ENCODE measurements around the gene SPATA9.

The SPATA9 gene

GRCh38 chr5:95655575-95655974 is 27.2 kb downstream of the SPATA9 start:
- no peak overlapping the region for H2AK5ac ChIP-seq (ENCODE audit: low read length)
- no peak overlapping the region for H3K27ac ChIP-seq (ENCODE audit: low read depth, low read length)
- H3K9ac ChIP-seq (ENCODE audit: low read length) = no peak overlapping the region
- no peak overlapping the region for H3K18ac ChIP-seq (ENCODE audit: low read length)
- no peak overlapping the region for H3K56ac ChIP-seq (ENCODE audit: low read length)
- peak; percentile 65 for DNase-seq
- H3K23ac ChIP-seq (ENCODE audit: low read length) = no peak overlapping the region
- no peak overlapping the region for H3K4me2 ChIP-seq (ENCODE audit: low read length)
- H2BK120ac ChIP-seq (ENCODE audit: low read depth, low read length) = no peak overlapping the region
- no peak overlapping the region for H2BK5ac ChIP-seq (ENCODE audit: low read length)
- H3K36me3 ChIP-seq (ENCODE audit: control insufficient read depth, insufficient read depth, low read length) = no peaks in the 10 kb centered on the region
- H3K79me1 ChIP-seq (ENCODE audit: low read length) = no peaks in the 10 kb centered on the region
- WGBS (ENCODE audit: extremely low coverage, insufficient coverage, low lambda C conversion rate) = no CpG with 5 or more reads among the region's 1 CpG
- H4K8ac ChIP-seq (ENCODE audit: low read depth, low read length) = no peak overlapping the region
- H4K5ac ChIP-seq (ENCODE audit: low read length) = no peak overlapping the region
- H3K27me3 ChIP-seq (ENCODE audit: insufficient read depth, low read length, poor library complexity) = no peaks in the 10 kb centered on the region
- no peaks in the 10 kb centered on the region for H3K79me2 ChIP-seq (ENCODE audit: control insufficient read depth, insufficient read depth, low read length)
- H3K4me3 ChIP-seq (ENCODE audit: low read length) = no peak overlapping the region
- H3K4ac ChIP-seq (ENCODE audit: low read depth, low read length) = no peak overlapping the region
- peak overlapping the region; percentile 36 for H2BK15ac ChIP-seq (replicated peaks; ENCODE audit: low read depth)
- H3K4me1 ChIP-seq (ENCODE audit: control insufficient read depth, low read depth, low read length) = no peaks in the 10 kb centered on the region

- no peak overlapping the region for H3K4me3 ChIP-seq (ENCODE audit: low read length)
- no peak overlapping the region for H3K4me2 ChIP-seq (ENCODE audit: low read length)
- H3K56ac ChIP-seq (ENCODE audit: low read length) = no peak overlapping the region
- no peaks in the 10 kb centered on the region for H3K79me2 ChIP-seq (ENCODE audit: control insufficient read depth, insufficient read depth, low read length)
- H3K4me1 ChIP-seq (ENCODE audit: control insufficient read depth, low read depth, low read length) = no peaks in the 10 kb centered on the region
- no peak overlapping the region for H3K27ac ChIP-seq (ENCODE audit: low read depth, low read length)
- H3K36me3 ChIP-seq (ENCODE audit: control insufficient read depth, insufficient read depth, low read length) = no peaks in the 10 kb centered on the region
- no peak overlapping the region for H2BK120ac ChIP-seq (ENCODE audit: low read depth, low read length)
- no peak overlapping the region for H4K8ac ChIP-seq (ENCODE audit: low read depth, low read length)
- no peaks in the 10 kb centered on the region for H3K27me3 ChIP-seq (ENCODE audit: insufficient read depth, low read length, poor library complexity)
- no peak for DNase-seq
- no peak overlapping the region for H2BK5ac ChIP-seq (ENCODE audit: low read length)
- H3K9ac ChIP-seq (ENCODE audit: low read length) = no peak overlapping the region
- no peak overlapping the region for H2BK15ac ChIP-seq (replicated peaks; ENCODE audit: low read depth)
- H2AK5ac ChIP-seq (ENCODE audit: low read length) = no peak overlapping the region
- H3K18ac ChIP-seq (ENCODE audit: low read length) = no peak overlapping the region
- no peak overlapping the region for H3K4ac ChIP-seq (ENCODE audit: low read depth, low read length)
- no peak overlapping the region for H3K23ac ChIP-seq (ENCODE audit: low read length)
- no peak overlapping the region for H4K5ac ChIP-seq (ENCODE audit: low read length)
- H3K79me1 ChIP-seq (ENCODE audit: low read length) = no peaks in the 10 kb centered on the region
- no CpG with 5 or more reads among the region's 3 CpGs for WGBS (ENCODE audit: extremely low coverage, insufficient coverage, low lambda C conversion rate)
Measured at GRCh38 chr5:95654196-95654595, 28.6 kb downstream of the SPATA9 start.

- no peak overlapping the region for H4K5ac ChIP-seq (ENCODE audit: low read length)
- no peak overlapping the region for H3K4me3 ChIP-seq (ENCODE audit: low read length)
- no peak for DNase-seq
- no peak overlapping the region for H4K8ac ChIP-seq (ENCODE audit: low read depth, low read length)
- H2BK15ac ChIP-seq (replicated peaks; ENCODE audit: low read depth) = no peak overlapping the region
- no peak overlapping the region for H3K4me2 ChIP-seq (ENCODE audit: low read length)
- no peak overlapping the region for H3K23ac ChIP-seq (ENCODE audit: low read length)
- H2AK5ac ChIP-seq (ENCODE audit: low read length) = no peak overlapping the region
- H3K79me1 ChIP-seq (ENCODE audit: low read length) = no peaks in the 10 kb centered on the region
- no peak overlapping the region for H3K4ac ChIP-seq (ENCODE audit: low read depth, low read length)
- no peaks in the 10 kb centered on the region for H3K27me3 ChIP-seq (ENCODE audit: insufficient read depth, low read length, poor library complexity)
- H3K18ac ChIP-seq (ENCODE audit: low read length) = no peak overlapping the region
- no peak overlapping the region for H3K9ac ChIP-seq (ENCODE audit: low read length)
- H3K79me2 ChIP-seq (ENCODE audit: control insufficient read depth, insufficient read depth, low read length) = no peaks in the 10 kb centered on the region
- H3K56ac ChIP-seq (ENCODE audit: low read length) = no peak overlapping the region
- H3K4me1 ChIP-seq (ENCODE audit: control insufficient read depth, low read depth, low read length) = no peaks in the 10 kb centered on the region
- no peaks in the 10 kb centered on the region for H3K36me3 ChIP-seq (ENCODE audit: control insufficient read depth, insufficient read depth, low read length)
- no peak overlapping the region for H2BK5ac ChIP-seq (ENCODE audit: low read length)
- H3K27ac ChIP-seq (ENCODE audit: low read depth, low read length) = no peak overlapping the region
- no peak overlapping the region for H2BK120ac ChIP-seq (ENCODE audit: low read depth, low read length)
- WGBS (ENCODE audit: extremely low coverage, insufficient coverage, low lambda C conversion rate) = no CpG with 5 or more reads among the region's 1 CpG
Measured at GRCh38 chr5:95652849-95653248, 29.9 kb downstream of the SPATA9 start.

- Histone ChIP-seq H3K4me3 (ENCODE audit: low read length) (no peak overlapping the region), H3K56ac (ENCODE audit: low read length) (no peak overlapping the region), H3K27ac (ENCODE audit: low read depth, low read length) (no peak overlapping the region), H3K4me2 (ENCODE audit: low read length) (no peak overlapping the region), H4K8ac (ENCODE audit: low read depth, low read length) (no peak overlapping the region), H2BK120ac (ENCODE audit: low read depth, low read length) (no peak overlapping the region), H2BK5ac (ENCODE audit: low read length) (no peak overlapping the region), H3K9ac (ENCODE audit: low read length) (no peak overlapping the region), H3K27me3 (ENCODE audit: insufficient read depth, low read length, poor library complexity) (no peaks in the 10 kb centered on the region), H3K23ac (ENCODE audit: low read length) (no peak overlapping the region), H2BK15ac (replicated peaks; ENCODE audit: low read depth) (peak overlapping the region; percentile 74), H3K4ac (ENCODE audit: low read depth, low read length) (no peak overlapping the region), H3K79me1 (ENCODE audit: low read length) (no peaks in the 10 kb centered on the region), H3K18ac (ENCODE audit: low read length) (no peak overlapping the region), H3K36me3 (ENCODE audit: control insufficient read depth, insufficient read depth, low read length) (no peaks in the 10 kb centered on the region), H2AK5ac (ENCODE audit: low read length) (no peak overlapping the region), H3K4me1 (ENCODE audit: control insufficient read depth, low read depth, low read length) (no peaks in the 10 kb centered on the region), H3K79me2 (ENCODE audit: control insufficient read depth, insufficient read depth, low read length) (no peaks in the 10 kb centered on the region), H4K5ac (ENCODE audit: low read length) (no peak overlapping the region)
- DNase-seq = no peak
Measured at GRCh38 chr5:95649842-95650620, 32.8 kb downstream of the SPATA9 start.

GRCh38 chr5:95649274-95649673 is 33.5 kb downstream of the SPATA9 start:
- no peak overlapping the region for H2AK5ac ChIP-seq (ENCODE audit: low read length)
- no peak overlapping the region for H3K4me2 ChIP-seq (ENCODE audit: low read length)
- no peaks in the 10 kb centered on the region for H3K79me1 ChIP-seq (ENCODE audit: low read length)
- H3K4me1 ChIP-seq (ENCODE audit: control insufficient read depth, low read depth, low read length) = no peaks in the 10 kb centered on the region
- no peak overlapping the region for H3K9ac ChIP-seq (ENCODE audit: low read length)
- no peak overlapping the region for H4K8ac ChIP-seq (ENCODE audit: low read depth, low read length)
- H2BK120ac ChIP-seq (ENCODE audit: low read depth, low read length) = no peak overlapping the region
- H3K4ac ChIP-seq (ENCODE audit: low read depth, low read length) = no peak overlapping the region
- H3K27ac ChIP-seq (ENCODE audit: low read depth, low read length) = no peak overlapping the region
- no peak overlapping the region for H2BK5ac ChIP-seq (ENCODE audit: low read length)
- no peak overlapping the region for H4K5ac ChIP-seq (ENCODE audit: low read length)
- no peak overlapping the region for H2BK15ac ChIP-seq (replicated peaks; ENCODE audit: low read depth)
- no peak overlapping the region for H3K23ac ChIP-seq (ENCODE audit: low read length)
- H3K18ac ChIP-seq (ENCODE audit: low read length) = no peak overlapping the region
- no peaks in the 10 kb centered on the region for H3K27me3 ChIP-seq (ENCODE audit: insufficient read depth, low read length, poor library complexity)
- H3K56ac ChIP-seq (ENCODE audit: low read length) = no peak overlapping the region
- no peaks in the 10 kb centered on the region for H3K79me2 ChIP-seq (ENCODE audit: control insufficient read depth, insufficient read depth, low read length)
- DNase-seq = no peak
- no peaks in the 10 kb centered on the region for H3K36me3 ChIP-seq (ENCODE audit: control insufficient read depth, insufficient read depth, low read length)
- H3K4me3 ChIP-seq (ENCODE audit: low read length) = no peak overlapping the region
